ENCODE results near the gene TOM1L1.
A peak's percentile ranks its signal among the peaks of the same experiment; 100 is the strongest.
"Not testable (repeated sequence)": the region's sequence is repeated elsewhere in the genome, so short reads cannot be mapped to it uniquely, and the experiment has no call there.

TOM1L1 gene

GRCh38 chr17:54900457-54901229, at the start of gene TOM1L1:
Gene TOM1L1 (plus strand): TSS chr17:54900852. CDS start chr17:54900866, 14 bp downstream.
- Histone ChIP-seq H3K4me1 (ENCODE audit: control insufficient read depth, low read depth, low read length) (peaks cover 28% of the 10 kb centered on the region), H3K36me3 (ENCODE audit: control insufficient read depth, low read depth, low read length) (peaks cover 16% of the 10 kb centered on the region), H3K9ac (ENCODE audit: low read length) (peak within 1 kb of the TSS; percentile 90), H3K27ac (ENCODE audit: low read length) (peak within 1 kb of the TSS; percentile 74), H3K27me3 (ENCODE audit: control insufficient read depth, insufficient read depth, low read length) (no peaks in the 10 kb centered on the region), H3K9me3 (ENCODE audit: control insufficient read depth, low read depth, low read length) (no peaks in the 10 kb centered on the region), H3K4me3 (ENCODE audit: low read length) (no peak within 1 kb of the TSS)

- Histone ChIP-seq H3K27me3 (ENCODE audit: control insufficient read depth, insufficient read depth, low read length) (no peaks in the 10 kb centered on the region), H3K4me3 (ENCODE audit: low read length) (no peak overlapping the region), H3K27ac (ENCODE audit: low read length) (no peak overlapping the region), H3K9ac (ENCODE audit: low read length) (no peak overlapping the region), H3K36me3 (ENCODE audit: control insufficient read depth, low read depth, low read length) (no peaks in the 10 kb centered on the region), H3K4me1 (ENCODE audit: control insufficient read depth, low read depth, low read length) (no peaks in the 10 kb centered on the region), H3K9me3 (ENCODE audit: control insufficient read depth, low read depth, low read length) (no peaks in the 10 kb centered on the region)
Measured at GRCh38 chr17:54859187-54859586, 41.5 kb upstream of the TOM1L1 start.

GRCh38 chr17:54860617-54861470, 39.8 kb upstream of the TOM1L1 start:
- Histone ChIP-seq H3K27ac (ENCODE audit: low read length) (no peak overlapping the region), H3K9me3 (ENCODE audit: control insufficient read depth, low read depth, low read length) (no peaks in the 10 kb centered on the region), H3K4me1 (ENCODE audit: control insufficient read depth, low read depth, low read length) (no peaks in the 10 kb centered on the region), H3K9ac (ENCODE audit: low read length) (no peak overlapping the region), H3K36me3 (ENCODE audit: control insufficient read depth, low read depth, low read length) (no peaks in the 10 kb centered on the region), H3K27me3 (ENCODE audit: control insufficient read depth, insufficient read depth, low read length) (no peaks in the 10 kb centered on the region), H3K4me3 (ENCODE audit: low read length) (no peak overlapping the region)

GRCh38 chr17:54861471-54861983, 39.1 kb upstream of the TOM1L1 start:
- H3K4me3 ChIP-seq (ENCODE audit: low read length), result no peak overlapping the region
- no peaks in the 10 kb centered on the region for H3K27me3 ChIP-seq (ENCODE audit: control insufficient read depth, insufficient read depth, low read length)
- H3K36me3 ChIP-seq (ENCODE audit: control insufficient read depth, low read depth, low read length), result no peaks in the 10 kb centered on the region
- H3K27ac ChIP-seq (ENCODE audit: low read length), result no peak overlapping the region
- H3K9me3 ChIP-seq (ENCODE audit: control insufficient read depth, low read depth, low read length), result no peaks in the 10 kb centered on the region
- H3K9ac ChIP-seq (ENCODE audit: low read length), result no peak overlapping the region
- H3K4me1 ChIP-seq (ENCODE audit: control insufficient read depth, low read depth, low read length), result no peaks in the 10 kb centered on the region

GRCh38 chr17:54863176-54863575, 37.5 kb upstream of the TOM1L1 start:
- Histone ChIP-seq H3K27me3 (ENCODE audit: control insufficient read depth, insufficient read depth, low read length) (no peaks in the 10 kb centered on the region), H3K4me1 (ENCODE audit: control insufficient read depth, low read depth, low read length) (no peaks in the 10 kb centered on the region), H3K9ac (ENCODE audit: low read length) (no peak overlapping the region), H3K36me3 (ENCODE audit: control insufficient read depth, low read depth, low read length) (no peaks in the 10 kb centered on the region), H3K27ac (ENCODE audit: low read length) (no peak overlapping the region), H3K9me3 (ENCODE audit: control insufficient read depth, low read depth, low read length) (no peaks in the 10 kb centered on the region), H3K4me3 (ENCODE audit: low read length) (no peak overlapping the region)

- no peaks in the 10 kb centered on the region for H3K36me3 ChIP-seq (ENCODE audit: control insufficient read depth, low read depth, low read length)
- no peaks in the 10 kb centered on the region for H3K4me1 ChIP-seq (ENCODE audit: control insufficient read depth, low read depth, low read length)
- H3K4me3 ChIP-seq (ENCODE audit: low read length), result no peak overlapping the region
- H3K27ac ChIP-seq (ENCODE audit: low read length), result no peak overlapping the region
- H3K9me3 ChIP-seq (ENCODE audit: control insufficient read depth, low read depth, low read length), result no peaks in the 10 kb centered on the region
- H3K9ac ChIP-seq (ENCODE audit: low read length), result no peak overlapping the region
- H3K27me3 ChIP-seq (ENCODE audit: control insufficient read depth, insufficient read depth, low read length), result no peaks in the 10 kb centered on the region
Measured at GRCh38 chr17:54864070-54864469, 36.6 kb upstream of the TOM1L1 start.

- H3K4me3 ChIP-seq (ENCODE audit: low read length), result no peak overlapping the region
- H3K27me3 ChIP-seq (ENCODE audit: control insufficient read depth, insufficient read depth, low read length), result no peaks in the 10 kb centered on the region
- no peak overlapping the region for H3K9ac ChIP-seq (ENCODE audit: low read length)
- H3K9me3 ChIP-seq (ENCODE audit: control insufficient read depth, low read depth, low read length), result no peaks in the 10 kb centered on the region
- no peak overlapping the region for H3K27ac ChIP-seq (ENCODE audit: low read length)
- no peaks in the 10 kb centered on the region for H3K4me1 ChIP-seq (ENCODE audit: control insufficient read depth, low read depth, low read length)
- no peaks in the 10 kb centered on the region for H3K36me3 ChIP-seq (ENCODE audit: control insufficient read depth, low read depth, low read length)
Measured at GRCh38 chr17:54864636-54865356, 35.9 kb upstream of the TOM1L1 start.

GRCh38 chr17:54867634-54868033, 33.0 kb upstream of the TOM1L1 start:
- Histone ChIP-seq H3K9me3 (ENCODE audit: control insufficient read depth, low read depth, low read length) (no peaks in the 10 kb centered on the region), H3K27me3 (ENCODE audit: control insufficient read depth, insufficient read depth, low read length) (no peaks in the 10 kb centered on the region), H3K9ac (ENCODE audit: low read length) (no peak overlapping the region), H3K4me1 (ENCODE audit: control insufficient read depth, low read depth, low read length) (no peaks in the 10 kb centered on the region), H3K4me3 (ENCODE audit: low read length) (no peak overlapping the region), H3K36me3 (ENCODE audit: control insufficient read depth, low read depth, low read length) (no peaks in the 10 kb centered on the region), H3K27ac (ENCODE audit: low read length) (no peak overlapping the region)

- Histone ChIP-seq H3K4me3 (ENCODE audit: low read length) (no peak overlapping the region), H3K4me1 (ENCODE audit: control insufficient read depth, low read depth, low read length) (no peaks in the 10 kb centered on the region), H3K9ac (ENCODE audit: low read length) (no peak overlapping the region), H3K27ac (ENCODE audit: low read length) (no peak overlapping the region), H3K27me3 (ENCODE audit: control insufficient read depth, insufficient read depth, low read length) (no peaks in the 10 kb centered on the region), H3K36me3 (ENCODE audit: control insufficient read depth, low read depth, low read length) (no peaks in the 10 kb centered on the region), H3K9me3 (ENCODE audit: control insufficient read depth, low read depth, low read length) (no peaks in the 10 kb centered on the region)
Measured at GRCh38 chr17:54870671-54871175, 29.9 kb upstream of the TOM1L1 start.

- not testable (repeated sequence) for H3K4me1 ChIP-seq (ENCODE audit: control insufficient read depth, low read depth, low read length); H3K27ac ChIP-seq (ENCODE audit: low read length); H3K9ac ChIP-seq (ENCODE audit: low read length); H3K4me3 ChIP-seq (ENCODE audit: low read length); H3K9me3 ChIP-seq (ENCODE audit: control insufficient read depth, low read depth, low read length); H3K27me3 ChIP-seq (ENCODE audit: control insufficient read depth, insufficient read depth, low read length); H3K36me3 ChIP-seq (ENCODE audit: control insufficient read depth, low read depth, low read length)
Measured at GRCh38 chr17:54875906-54876305, 24.7 kb upstream of the TOM1L1 start.

- H3K9ac ChIP-seq (ENCODE audit: low read length), result no peak overlapping the region
- no peaks in the 10 kb centered on the region for H3K9me3 ChIP-seq (ENCODE audit: control insufficient read depth, low read depth, low read length)
- H3K4me1 ChIP-seq (ENCODE audit: control insufficient read depth, low read depth, low read length), result no peaks in the 10 kb centered on the region
- no peak overlapping the region for H3K27ac ChIP-seq (ENCODE audit: low read length)
- H3K36me3 ChIP-seq (ENCODE audit: control insufficient read depth, low read depth, low read length), result no peaks in the 10 kb centered on the region
- H3K4me3 ChIP-seq (ENCODE audit: low read length), result no peak overlapping the region
- no peaks in the 10 kb centered on the region for H3K27me3 ChIP-seq (ENCODE audit: control insufficient read depth, insufficient read depth, low read length)
Measured at GRCh38 chr17:54876656-54877195, 23.9 kb upstream of the TOM1L1 start.
